ENCODE results near the gene HES7.

Gene HES7

GRCh38 chr17:8145811-8146210, 21.9 kb upstream of the HES7 start:
- no peaks in the 10 kb centered on the region; the same call in 1 of the 2 replicates for H3K36me3 ChIP-seq (replicated peaks; ENCODE audit: insufficient read depth, low read length)
- no peak overlapping the region for H2AFZ ChIP-seq (ENCODE audit: low read length)
- no peaks in the 10 kb centered on the region for H3K9me3 ChIP-seq (replicated peaks; ENCODE audit: insufficient read depth, low read length)
- H3K4me2 ChIP-seq (ENCODE audit: low read depth, low read length): no peak overlapping the region
- H3K9me2 ChIP-seq (replicated peaks; ENCODE audit: insufficient read depth, low read length): no peaks in the 10 kb centered on the region
- no peaks in the 10 kb centered on the region for H3K27me3 ChIP-seq (replicated peaks; ENCODE audit: insufficient read depth, low read length)
- H3K9ac ChIP-seq (ENCODE audit: low read length): no peak overlapping the region
- no peak for TF ChIP-seq EZH2phosphoT487 (IDR thresholded peaks at IDR 0.05; ENCODE audit: low read length)
- TF ChIP-seq CTCF (IDR thresholded peaks at IDR 0.05; ENCODE audit: low read length): no peak
- TF ChIP-seq EZH2 (optimal IDR thresholded peaks at IDR 0.05; ENCODE audit: low read depth, low read length): no peak
- H3K4me1 ChIP-seq (ENCODE audit: low read length): peaks cover 6% of the 10 kb centered on the region
- DNase-seq: no peak
- no peaks in the 10 kb centered on the region for H4K20me1 ChIP-seq (ENCODE audit: insufficient read depth, low read length)
- peaks cover 16% of the 10 kb centered on the region for H3K79me2 ChIP-seq (ENCODE audit: low read length)
- no peaks in the 10 kb centered on the region for H3F3A ChIP-seq (ENCODE audit: insufficient read depth, low read length)
- H3K27ac ChIP-seq (ENCODE audit: low read length): no peak overlapping the region
- H3K4me3 ChIP-seq (ENCODE audit: low read length): no peak overlapping the region

GRCh38 chr17:8144401-8145231, 20.7 kb upstream of the HES7 start:
- no peak for TF ChIP-seq EZH2phosphoT487 (IDR thresholded peaks at IDR 0.05; ENCODE audit: low read length)
- TF ChIP-seq CTCF (IDR thresholded peaks at IDR 0.05; ENCODE audit: low read length): no peak
- no peak for TF ChIP-seq EZH2 (optimal IDR thresholded peaks at IDR 0.05; ENCODE audit: low read depth, low read length)

DNA sequence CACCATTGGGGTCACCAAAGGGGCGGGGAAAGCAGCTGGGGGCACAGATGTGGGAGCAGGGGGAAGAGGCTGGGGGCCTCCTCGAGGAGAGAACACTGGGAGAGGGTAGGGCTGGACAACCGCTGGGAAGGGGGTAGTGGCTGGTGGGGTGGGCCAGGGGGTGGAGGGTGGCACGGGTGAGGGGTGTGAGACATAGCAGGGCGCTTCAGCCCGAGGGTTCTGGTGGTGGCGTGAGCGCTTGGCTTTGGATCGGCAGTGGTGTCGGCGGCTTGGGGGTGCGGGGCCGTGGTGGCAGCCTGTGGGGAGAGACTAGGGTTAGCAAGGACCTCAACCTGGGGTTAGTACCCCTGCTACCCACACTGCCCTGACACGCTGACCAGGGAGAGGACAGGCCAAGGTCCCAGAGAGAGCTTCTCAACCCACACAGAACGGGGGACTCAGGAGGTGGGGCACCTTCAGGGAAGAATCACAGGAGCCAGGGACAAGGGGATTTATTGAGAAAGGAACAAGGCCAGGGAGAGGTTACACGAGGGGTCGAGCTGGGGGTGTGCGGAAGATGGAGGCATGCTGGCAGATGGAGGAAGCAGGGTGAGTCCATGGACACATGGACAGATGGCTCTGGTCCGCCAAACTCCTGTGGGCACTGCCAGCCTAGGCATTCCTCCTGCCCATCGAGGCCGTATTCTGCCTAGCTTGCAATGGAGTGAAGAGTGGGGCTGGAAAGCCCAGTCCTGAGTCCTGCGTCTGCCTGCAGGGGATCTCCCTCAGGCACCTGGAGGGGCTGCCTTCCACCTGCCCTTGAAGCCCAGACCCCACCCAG, 19.9 kb upstream of the HES7 start:
- no peaks in the 10 kb centered on the region for H3K27me3 ChIP-seq (replicated peaks; ENCODE audit: insufficient read depth, low read length)
- H3K4me3 ChIP-seq (ENCODE audit: low read length): no peak overlapping the region
- no peak overlapping the region for H2AFZ ChIP-seq (ENCODE audit: low read length)
- no peak overlapping the region for H3K9ac ChIP-seq (ENCODE audit: low read length)
- H3K4me2 ChIP-seq (ENCODE audit: low read depth, low read length): no peak overlapping the region
- no peak for TF ChIP-seq EZH2phosphoT487 (IDR thresholded peaks at IDR 0.05; ENCODE audit: low read length)
- no peak for TF ChIP-seq CTCF (IDR thresholded peaks at IDR 0.05; ENCODE audit: low read length)
- no peak for TF ChIP-seq EZH2 (optimal IDR thresholded peaks at IDR 0.05; ENCODE audit: low read depth, low read length)
- no peaks in the 10 kb centered on the region for H3K4me1 ChIP-seq (ENCODE audit: low read length)
- no peaks in the 10 kb centered on the region for H3K79me2 ChIP-seq (ENCODE audit: low read length)
- no peaks in the 10 kb centered on the region for H3K9me3 ChIP-seq (replicated peaks; ENCODE audit: insufficient read depth, low read length)
- no peaks in the 10 kb centered on the region for H4K20me1 ChIP-seq (ENCODE audit: insufficient read depth, low read length)
- DNase-seq: no peak
- no peaks in the 10 kb centered on the region for H3K9me2 ChIP-seq (replicated peaks; ENCODE audit: insufficient read depth, low read length)
- peaks cover 16% of the 10 kb centered on the region; the same call in 1 of the 2 replicates for H3F3A ChIP-seq (ENCODE audit: insufficient read depth, low read length)
- H3K36me3 ChIP-seq (replicated peaks; ENCODE audit: insufficient read depth, low read length): no peaks in the 10 kb centered on the region; the same call in 1 of the 2 replicates
- no peak overlapping the region for H3K27ac ChIP-seq (ENCODE audit: low read length)

More at GRCh38 chr17:8144401-8145231, 20.7 kb upstream of the HES7 start:
- Histone ChIP-seq H3K27ac (ENCODE audit: low read length) (no peak overlapping the region), H2AFZ (ENCODE audit: low read length) (no peak overlapping the region), H3K9me3 (replicated peaks; ENCODE audit: insufficient read depth, low read length) (no peaks in the 10 kb centered on the region), H4K20me1 (ENCODE audit: insufficient read depth, low read length) (no peaks in the 10 kb centered on the region), H3K9ac (ENCODE audit: low read length) (no peak overlapping the region), H3K4me3 (ENCODE audit: low read length) (no peak overlapping the region), H3K4me2 (ENCODE audit: low read depth, low read length) (no peak overlapping the region), H3K9me2 (replicated peaks; ENCODE audit: insufficient read depth, low read length) (no peaks in the 10 kb centered on the region), H3K27me3 (replicated peaks; ENCODE audit: insufficient read depth, low read length) (no peaks in the 10 kb centered on the region), H3F3A (ENCODE audit: insufficient read depth, low read length) (peaks cover 8% of the 10 kb centered on the region; the same call in 1 of the 2 replicates), H3K79me2 (ENCODE audit: low read length) (peaks cover 4% of the 10 kb centered on the region; the same call in 1 of the 2 replicates), H3K36me3 (replicated peaks; ENCODE audit: insufficient read depth, low read length) (no peaks in the 10 kb centered on the region; the same call in 1 of the 2 replicates), H3K4me1 (ENCODE audit: low read length) (no peaks in the 10 kb centered on the region)
- DNase-seq: no peak

Measured in MM.1S (cell line).